GM12864 (cell line): ENCODE measurements around the gene FLT4.

Experiments used
- DNase-seq: peaks from one replicate; pipeline ENCODE4 v3.0.0-alpha.2; 2011; ENCODE audit warnings: low read depth
- H3K4me3 ChIP-seq: 2 replicates; pipeline ENCODE4 v1.5.1; 2011; ENCODE audit warnings: mild to moderate bottlenecking, low read depth, low read length, control low read depth
- TF ChIP-seq, protein P1 (sequence below): IDR thresholded peaks from 2 replicates; pipeline ENCODE4 v1.5.1; 2011; ENCODE audit warnings: low read depth, mild to moderate bottlenecking, moderate library complexity, low read length, control low read depth, inconsistent platforms; ENCODE audit errors: missing control alignments

FLT4 gene

GRCh38 chr5:180575571-180575970 is 73.8 kb downstream of the FLT4 start:
- TF ChIP-seq, protein P1, sequence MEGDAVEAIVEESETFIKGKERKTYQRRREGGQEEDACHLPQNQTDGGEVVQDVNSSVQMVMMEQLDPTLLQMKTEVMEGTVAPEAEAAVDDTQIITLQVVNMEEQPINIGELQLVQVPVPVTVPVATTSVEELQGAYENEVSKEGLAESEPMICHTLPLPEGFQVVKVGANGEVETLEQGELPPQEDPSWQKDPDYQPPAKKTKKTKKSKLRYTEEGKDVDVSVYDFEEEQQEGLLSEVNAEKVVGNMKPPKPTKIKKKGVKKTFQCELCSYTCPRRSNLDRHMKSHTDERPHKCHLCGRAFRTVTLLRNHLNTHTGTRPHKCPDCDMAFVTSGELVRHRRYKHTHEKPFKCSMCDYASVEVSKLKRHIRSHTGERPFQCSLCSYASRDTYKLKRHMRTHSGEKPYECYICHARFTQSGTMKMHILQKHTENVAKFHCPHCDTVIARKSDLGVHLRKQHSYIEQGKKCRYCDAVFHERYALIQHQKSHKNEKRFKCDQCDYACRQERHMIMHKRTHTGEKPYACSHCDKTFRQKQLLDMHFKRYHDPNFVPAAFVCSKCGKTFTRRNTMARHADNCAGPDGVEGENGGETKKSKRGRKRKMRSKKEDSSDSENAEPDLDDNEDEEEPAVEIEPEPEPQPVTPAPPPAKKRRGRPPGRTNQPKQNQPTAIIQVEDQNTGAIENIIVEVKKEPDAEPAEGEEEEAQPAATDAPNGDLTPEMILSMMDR: no peak
- no peak for DNase-seq
- no peak overlapping the region for H3K4me3 ChIP-seq

DNA sequence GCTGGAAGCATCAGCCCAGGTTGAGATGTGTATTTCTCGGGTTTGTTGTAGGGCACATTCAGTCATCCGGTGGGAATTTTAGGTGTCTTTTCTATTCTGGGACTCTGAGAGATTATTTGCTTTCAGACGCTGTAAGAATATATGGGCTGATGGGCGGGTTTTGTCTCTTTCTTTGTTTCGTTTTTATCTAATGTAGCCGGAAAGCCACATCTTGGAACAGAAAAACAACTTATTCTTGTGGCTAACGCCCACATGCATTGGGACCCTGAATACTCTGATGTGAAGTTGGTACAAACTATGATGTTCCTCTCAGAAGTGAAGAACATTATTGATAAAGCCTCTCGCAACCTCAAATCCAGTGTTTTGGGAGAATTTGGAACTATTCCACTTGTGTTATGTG is 80.5 kb downstream of the FLT4 start:
- H3K4me3 ChIP-seq: no peak overlapping the region
- TF ChIP-seq, protein P1: no peak

DNA sequence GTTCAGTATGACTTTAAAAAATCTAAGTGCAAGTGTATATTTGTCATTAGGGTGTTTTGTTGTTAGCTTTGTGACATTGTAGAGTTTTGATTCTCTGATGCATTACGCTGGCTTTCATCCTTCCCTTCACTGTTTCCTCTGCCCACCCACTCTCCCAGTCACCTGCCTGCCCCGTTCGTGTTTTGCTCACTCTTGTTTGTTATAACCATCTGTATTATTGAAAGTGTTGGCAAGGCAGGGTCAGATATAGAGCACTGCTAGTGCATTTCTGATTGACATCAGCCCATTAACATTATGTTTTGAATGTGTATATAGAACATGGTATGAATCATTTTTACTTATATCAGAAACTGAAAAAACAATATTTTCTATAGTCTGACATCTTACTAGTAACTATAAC is 85.4 kb downstream of the FLT4 start:
- DNase-seq: no peak
- no peak overlapping the region for H3K4me3 ChIP-seq
- TF ChIP-seq, protein P1: no peak

More for the DNA sequence above, 80.5 kb downstream of the FLT4 start:
- DNase-seq: no peak

GRCh38 chr5:180558232-180558631 is 91.2 kb downstream of the FLT4 start:
- TF ChIP-seq, protein P1: no peak
- no peak for DNase-seq
- H3K4me3 ChIP-seq: no peak overlapping the region

DNA sequence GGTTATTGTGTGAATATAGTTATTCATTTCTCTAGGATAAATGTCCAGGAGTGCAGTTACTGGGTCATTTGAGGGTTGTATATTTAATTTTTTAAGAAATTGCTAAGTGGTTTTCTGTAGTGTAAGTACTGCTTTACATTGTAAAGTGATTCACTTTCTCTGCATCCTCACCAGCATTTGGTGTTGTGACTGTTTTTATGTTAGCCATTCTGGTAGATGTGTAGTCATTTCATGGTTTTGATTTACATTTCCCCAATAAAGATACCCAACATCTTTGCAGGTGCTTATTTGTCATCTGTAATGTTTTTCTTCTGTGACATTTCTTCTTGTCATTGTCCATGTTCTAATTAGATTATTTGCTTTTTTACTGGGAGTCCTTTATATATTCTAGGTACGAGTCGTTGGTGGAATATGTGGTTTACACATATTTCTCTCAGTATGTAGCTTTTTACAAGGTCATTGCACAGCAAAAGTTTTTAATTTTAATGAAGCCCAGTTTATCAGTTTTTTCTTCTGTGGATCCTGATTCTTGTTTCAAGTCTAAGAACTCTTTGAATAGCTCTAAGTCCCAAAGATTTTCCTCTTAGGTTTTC is 92.1 kb downstream of the FLT4 start:
- TF ChIP-seq, protein P1: no peak
- no peak overlapping the region for H3K4me3 ChIP-seq
- DNase-seq: no peak

DNA sequence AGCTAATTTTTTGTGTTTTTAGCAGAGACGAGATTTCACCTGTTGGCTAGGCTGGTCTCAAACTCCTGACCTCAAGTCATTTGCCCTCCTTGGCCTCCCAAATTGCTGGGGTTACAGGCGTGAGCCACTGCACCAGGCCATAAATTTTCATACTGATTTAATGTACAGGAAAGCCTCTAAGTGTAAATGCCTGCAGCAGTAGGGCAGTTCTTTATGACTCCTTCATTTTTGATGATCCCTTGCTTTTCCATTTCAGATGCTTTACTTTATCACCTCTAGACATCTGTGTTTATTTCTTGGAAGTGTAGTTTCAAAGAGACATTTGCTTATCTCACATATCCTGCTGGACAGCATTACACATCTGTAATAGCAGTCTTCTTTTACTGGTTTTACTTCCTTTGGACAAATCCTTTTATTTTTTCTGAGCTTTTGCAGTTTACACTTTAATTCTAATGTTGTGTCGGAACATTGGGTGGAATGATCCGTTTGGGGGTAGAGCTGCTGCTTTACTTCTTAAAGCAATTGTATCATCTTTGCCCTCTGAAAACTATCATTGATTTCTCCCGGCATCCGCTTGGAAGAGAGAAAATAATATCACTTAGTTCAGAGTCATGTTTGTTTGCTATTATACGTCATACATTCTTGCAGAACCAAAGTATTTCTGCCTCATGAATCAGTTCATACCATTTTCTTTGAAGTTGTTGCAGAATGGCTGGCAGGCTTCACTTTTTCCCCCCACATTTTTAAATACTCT is 94.1 kb downstream of the FLT4 start:
- no peak overlapping the region for H3K4me3 ChIP-seq
- TF ChIP-seq, protein P1: no peak
- no peak for DNase-seq

- H3K4me3 ChIP-seq: no peak overlapping the region
- TF ChIP-seq, protein P1: no peak
- DNase-seq: no peak
Measured at GRCh38 chr5:180553530-180553929, 95.9 kb downstream of the FLT4 start.
